Adrenal gland (tissue), 12 donors: ENCODE results near the gene UFD1. TPM values are rescaled to one million over a fixed set of nuclear protein-coding genes. Genes with fewer than 3 reads are reported as not detected.

Experiments
- DNase-seq, 7 donors: peaks; one replicate each; pipeline ENCODE4 v3.0.0-alpha.2; 2019 to 2020
- H3K27ac ChIP-seq, 5 donors: fragments of 200-600 bp; sonication (generic) in 4 of 5; 1 replicate in 3 of 5; 2 replicates in 2 of 5; pipeline versions ENCODE4 v1.5.1 to v1.8.0; 2016 to 2020; ENCODE audit warnings: mild to moderate bottlenecking in 1 of 5
- H3K27me3 ChIP-seq: fragments of 200-600 bp; 2 replicates; pipeline ENCODE4 v1.8.0; 2021
- H3K36me3 ChIP-seq, 2 donors: fragments of 200-600 bp; replicated peaks in 1 of 2; 1 replicate in 1 of 2; 2 replicates in 1 of 2; pipeline versions ENCODE4 v1.5.1 to v1.8.0; 2018 to 2022
- H3K4me1 ChIP-seq, 2 donors: fragments of 200-600 bp; replicated peaks in 1 of 2; 1 replicate in 1 of 2; 2 replicates in 1 of 2; pipeline versions ENCODE4 v1.5.1 to v1.8.0; 2018 to 2021
- H3K4me3 ChIP-seq, 4 donors: fragments of 200-600 bp; sonication (generic) in 3 of 4; one replicate each; pipeline ENCODE4 v1.5.1; 2016 to 2018
- H3K9me3 ChIP-seq, 3 donors: fragments of 200-600 bp; sonication (generic) in 1 of 3; replicated peaks in 1 of 3; 1 replicate in 2 of 3; 2 replicates in 1 of 3; pipeline versions ENCODE4 v1.5.1 to v1.8.0; 2016 to 2021
- POLR2A ChIP-seq, 2 donors: fragments of 450-650 bp; IDR thresholded peaks; one replicate each; pipeline ENCODE4 v1.6.1; 2017; ENCODE audit warnings: antibody characterized with exemption in 2 of 2, mild to moderate bottlenecking in 2 of 2, moderate library complexity in 1 of 2
- WGBS, 4 donors: extraction: QIAGEN DNeasy Blood & Tissue Kit in 2 of 4; methylation state at CpG; one replicate each; pipeline versions ENCODE4 v1.1.5 to v1.1.7; 2013 to 2017; 5-methylcytosine and 5-hydroxymethylcytosine counted together
- intact Hi-C, 2 donors: fragments of 100-400 bp; cut with DNase I; formaldehyde crosslinking; loops; one replicate each; pipeline versions ENCODE4 v1.14.1 to v1.15.0; 2022 to 2023
- polyA plus RNA-seq, 3 donors: library from polyadenylated mRNA; stranded (reverse); fragments of 200-250 nt in 2 of 3; fragments of 350-450 nt in 1 of 3; fragmentation: Illumina TruSeq in 1 of 3; extraction: RNeasy Lipid Tissue Mini Kit (QIAGEN cat#74804) in 1 of 3; gene quantifications; one replicate each; pipeline ENCODE4 v1.2.3, GENCODE V29; 2013 to 2014
- total RNA-seq, 9 donors: library from RNA; depleted of rRNA in 4 of 9; stranded (reverse); fragments of >200 nt in 4 of 9; fragments of 120-200 nt in 1 of 9; fragmentation: NEBNext Ultra II Directional in 1 of 9; extraction: Animal tissue kit (Norgen Biotek cat#: 25700) in 1 of 9; gene quantifications; one replicate each; pipeline versions ENCODE4 v1.1.0 to v1.2.4, GENCODE V29; 2013 to 2023
- TF ChIP-seq, protein P1 (sequence below), 6 experiments: fragments of 450-650 bp in 4 of 6; fragments of 200-600 bp in 2 of 6; sonication (generic) in 1 of 6; IDR thresholded peaks; 1 replicate in 5 of 6; 2 replicates in 1 of 6; pipeline versions ENCODE4 v1.5.1 to v1.8.0; 2016 to 2021; ENCODE audit warnings: antibody characterized with exemption in 6 of 6, mild to moderate bottlenecking in 2 of 6, moderate library complexity in 1 of 6
- donor health status: healthy with polysubstance abuse.
- donor health status: Bipolar disorder and iron deficiency.
- donor health status: DM: yes; HTN: yes; CAD: no.
- donor health status: DM: no; HTN: no; CAD: no.
- donor health status: DM: no; HTN: no; CAD: no.
- donor health status: DM: yes; HTN: yes; CAD: no.

Gene UFD1
- total and polyA plus RNA-seq, 12 donors = 20.1 to 128 (median 45.6) TPM

- intact Hi-C loops = no loop called here
- Histone ChIP-seq H3K27ac (no peak overlapping the region), H3K27me3 (no peaks in the 10 kb centered on the region), H3K4me3 (no peak overlapping the region), H3K4me1 (peaks cover 0 to under 1% of the 10 kb centered on the region in 2 donors), H3K36me3 (peaks cover 0 to 74% of the 10 kb centered on the region in 2 donors), H3K9me3 (no peaks in the 10 kb centered on the region)
- no peak for TF ChIP-seq POLR2A (IDR thresholded peaks at IDR 0.05)
- TF ChIP-seq, protein P1, sequence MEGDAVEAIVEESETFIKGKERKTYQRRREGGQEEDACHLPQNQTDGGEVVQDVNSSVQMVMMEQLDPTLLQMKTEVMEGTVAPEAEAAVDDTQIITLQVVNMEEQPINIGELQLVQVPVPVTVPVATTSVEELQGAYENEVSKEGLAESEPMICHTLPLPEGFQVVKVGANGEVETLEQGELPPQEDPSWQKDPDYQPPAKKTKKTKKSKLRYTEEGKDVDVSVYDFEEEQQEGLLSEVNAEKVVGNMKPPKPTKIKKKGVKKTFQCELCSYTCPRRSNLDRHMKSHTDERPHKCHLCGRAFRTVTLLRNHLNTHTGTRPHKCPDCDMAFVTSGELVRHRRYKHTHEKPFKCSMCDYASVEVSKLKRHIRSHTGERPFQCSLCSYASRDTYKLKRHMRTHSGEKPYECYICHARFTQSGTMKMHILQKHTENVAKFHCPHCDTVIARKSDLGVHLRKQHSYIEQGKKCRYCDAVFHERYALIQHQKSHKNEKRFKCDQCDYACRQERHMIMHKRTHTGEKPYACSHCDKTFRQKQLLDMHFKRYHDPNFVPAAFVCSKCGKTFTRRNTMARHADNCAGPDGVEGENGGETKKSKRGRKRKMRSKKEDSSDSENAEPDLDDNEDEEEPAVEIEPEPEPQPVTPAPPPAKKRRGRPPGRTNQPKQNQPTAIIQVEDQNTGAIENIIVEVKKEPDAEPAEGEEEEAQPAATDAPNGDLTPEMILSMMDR (IDR thresholded peaks at IDR 0.05) = no peak
- DNase-seq = no peak
- 90 to 100% (median 95%) methylated on average over 4 to 5 of the region's 5 CpGs for WGBS, 4 donors
These were observed 25.3 kb downstream of the UFD1 start for GRCh38 chr22:19453718-19454117.

DNA sequence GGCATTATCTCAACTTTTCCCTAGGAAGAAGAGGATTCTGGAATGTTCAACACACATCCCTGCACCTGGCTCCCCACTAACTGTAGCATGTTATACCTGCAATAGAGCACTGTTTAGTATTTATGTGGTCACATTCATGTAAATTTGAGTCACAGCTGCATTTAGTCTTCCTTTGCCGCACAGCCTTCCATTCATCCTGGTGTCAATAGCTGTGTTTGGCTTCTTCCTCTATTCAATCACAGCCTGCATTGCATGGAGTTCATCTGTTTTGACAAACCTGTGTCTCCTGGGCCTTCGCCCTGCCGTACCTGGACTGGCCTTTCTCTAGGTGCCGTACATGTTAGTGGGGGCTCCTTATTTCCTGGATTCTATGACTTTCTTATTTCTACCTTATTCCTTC is 27.4 kb downstream of the UFD1 start:
- 94 to 97% (median 97%) methylated on average over 4 of the region's 4 CpGs for WGBS, 4 donors
- Histone ChIP-seq H3K27ac (no peak overlapping the region), H3K27me3 (no peaks in the 10 kb centered on the region), H3K4me3 (no peak overlapping the region), H3K36me3 (peaks cover 0 to 55% of the 10 kb centered on the region in 2 donors), H3K4me1 (peaks cover 10 to 11% of the 10 kb centered on the region in 2 donors), H3K9me3 (no peaks in the 10 kb centered on the region)
- no peak for TF ChIP-seq POLR2A (IDR thresholded peaks at IDR 0.05)
- TF ChIP-seq, protein P1 (IDR thresholded peaks at IDR 0.05) = no peak
- intact Hi-C loops = no loop called here
- no peak for DNase-seq

GRCh38 chr22:19450363-19451175 is 28.4 kb downstream of the UFD1 start:
- Histone ChIP-seq H3K4me3 (no peak overlapping the region), H3K27me3 (no peaks in the 10 kb centered on the region), H3K9me3 (no peaks in the 10 kb centered on the region), H3K4me1 (peaks cover 14 to 21% of the 10 kb centered on the region in 2 donors), H3K27ac (no peak overlapping the region), H3K36me3 (peaks cover 0 to 45% of the 10 kb centered on the region in 2 donors)
- no peak for DNase-seq
- no peak for TF ChIP-seq POLR2A (IDR thresholded peaks at IDR 0.05)
- TF ChIP-seq, protein P1 (IDR thresholded peaks at IDR 0.05) = no peak
- intact Hi-C loops = no loop called here
- WGBS, 4 donors = 82 to 89% (median 87%) methylated on average over 8 of the region's 8 CpGs

- DNase-seq = no peak
- no peaks in the 10 kb centered on the region for H3K9me3 ChIP-seq
- H3K27me3 ChIP-seq = no peaks in the 10 kb centered on the region
- peaks cover 0 to 37% of the 10 kb centered on the region in 2 donors for H3K36me3 ChIP-seq
- H3K4me1 ChIP-seq = peaks cover 14 to 27% of the 10 kb centered on the region in 2 donors
- TF ChIP-seq, protein P1 (IDR thresholded peaks at IDR 0.05) = no peak
- TF ChIP-seq POLR2A (IDR thresholded peaks at IDR 0.05) = no peak
- no peak overlapping the region for H3K27ac ChIP-seq
- H3K4me3 ChIP-seq = no peak overlapping the region
- 75 to 100% (median 95%) methylated on average over 1 to 2 of the region's 2 CpGs for WGBS, 4 donors
- intact Hi-C loops = no loop called here
These were observed 29.6 kb downstream of the UFD1 start for GRCh38 chr22:19449422-19449767.
